Breast epithelium (tissue), 4 donors: ENCODE data around the gene LPIN3. TPM values are rescaled to one million over a fixed set of nuclear protein-coding genes. Genes with fewer than 3 reads are reported as not detected.

Source experiments
- DNase-seq, 2 donors: peaks; one replicate each; pipeline ENCODE4 v3.0.0-alpha.2; 2019; ENCODE audit warnings: low spot score in 2 of 2
- H3K27ac ChIP-seq, 2 donors: fragments of 200-600 bp; sonication (generic) in 1 of 2; one replicate each; pipeline ENCODE4 v1.5.1; 2016 to 2019; ENCODE audit warnings: mild to moderate bottlenecking in 1 of 2
- H3K27me3 ChIP-seq, 2 donors: fragments of 200-600 bp; sonication (generic) in 1 of 2; one replicate each; pipeline versions ENCODE4 v1.5.1 to v1.6.0; 2017 to 2019; ENCODE audit warnings: control low read depth in 1 of 2, mild to moderate bottlenecking in 1 of 2
- H3K36me3 ChIP-seq: fragments of 200-600 bp; one replicate; pipeline ENCODE4 v1.5.1; 2019
- H3K4me1 ChIP-seq, 2 donors: fragments of 200-600 bp; sonication (generic); one replicate each; pipeline ENCODE4 v1.5.1; 2016 to 2019; ENCODE audit warnings: control low read depth in 1 of 2
- H3K4me3 ChIP-seq, 3 donors: fragments of 200-600 bp; sonication (generic); 1 replicate in 2 of 3; 2 replicates in 1 of 3; pipeline ENCODE4 v1.5.1; 2016 to 2019; ENCODE audit warnings: mild to moderate bottlenecking in 3 of 3, moderate library complexity in 2 of 3
- H3K9me3 ChIP-seq, 2 donors: fragments of 200-600 bp; sonication (generic) in 1 of 2; one replicate each; pipeline ENCODE4 v1.5.1; 2016 to 2019; ENCODE audit warnings: control low read depth in 1 of 2
- CTCF ChIP-seq, 3 donors: fragments of 450-650 bp; IDR thresholded peaks; one replicate each; pipeline ENCODE4 v1.5.1; 2016 to 2017; ENCODE audit warnings: antibody characterized with exemption in 3 of 3, mild to moderate bottlenecking in 3 of 3, moderate library complexity in 3 of 3
- POLR2A ChIP-seq: fragments of 450-650 bp; IDR thresholded peaks from one replicate; pipeline ENCODE4 v1.6.1; 2016; ENCODE audit warnings: antibody characterized with exemption, mild to moderate bottlenecking, moderate library complexity
- POLR2AphosphoS5 ChIP-seq, 3 donors: sonication (generic); formaldehyde crosslinking; IDR thresholded peaks; one replicate each; pipeline ENCODE4 v1.6.1; 2017; ENCODE audit warnings: antibody characterized with exemption in 3 of 3
- intact Hi-C: fragments of 100-400 bp; cut with DNase I; formaldehyde crosslinking; loops from one replicate; pipeline ENCODE4 v1.15.1; 2023; ENCODE audit warnings: low total_unique reads
- total RNA-seq, 3 donors: library from RNA; depleted of rRNA; stranded (reverse); fragments of >200 nt; gene quantifications; one replicate each; pipeline ENCODE4 v1.1.0, GENCODE V29; 2016

LPIN3 gene
- total RNA-seq, 3 donors from 2014 or later, result 20.8 to 43.2 (median 39.0) TPM

- Histone ChIP-seq H3K9me3 (no peaks in the 10 kb centered on the region), H3K4me1 (no peaks in the 10 kb centered on the region), H3K36me3 (no peaks in the 10 kb centered on the region), H3K4me3 (no peak overlapping the region), H3K27ac (no peak overlapping the region), H3K27me3 (no peaks in the 10 kb centered on the region)
- intact Hi-C loops, result no loop called here
- no peak for DNase-seq
- TF ChIP-seq POLR2A (no peak), CTCF (IDR thresholded peaks at IDR 0.05) (no peak), POLR2AphosphoS5 (IDR thresholded peaks at IDR 0.05) (no peak)
These were observed 17.0 kb downstream of the LPIN3 start for GRCh38 chr20:41357424-41358163.

- no peaks in the 10 kb centered on the region for H3K9me3 ChIP-seq
- intact Hi-C loops, result no loop called here
- H3K4me1 ChIP-seq, result no peaks in the 10 kb centered on the region
- no peaks in the 10 kb centered on the region for H3K27me3 ChIP-seq
- DNase-seq, result no peak
- TF ChIP-seq POLR2AphosphoS5 (IDR thresholded peaks at IDR 0.05) (no peak), CTCF (IDR thresholded peaks at IDR 0.05) (no peak), POLR2A (no peak)
- no peak overlapping the region for H3K4me3 ChIP-seq
- no peaks in the 10 kb centered on the region for H3K36me3 ChIP-seq
- H3K27ac ChIP-seq, result no peak overlapping the region
These were observed 17.6 kb downstream of the LPIN3 start for GRCh38 chr20:41358230-41358629.

- DNase-seq, result no peak
- no peaks in the 10 kb centered on the region for H3K9me3 ChIP-seq
- intact Hi-C loops, result no loop called here
- TF ChIP-seq POLR2AphosphoS5 (IDR thresholded peaks at IDR 0.05) (no peak), POLR2A (no peak), CTCF (IDR thresholded peaks at IDR 0.05) (no peak)
- H3K27me3 ChIP-seq, result no peaks in the 10 kb centered on the region
- H3K4me3 ChIP-seq, result no peak overlapping the region
- no peaks in the 10 kb centered on the region for H3K36me3 ChIP-seq
- no peaks in the 10 kb centered on the region for H3K4me1 ChIP-seq
- no peak overlapping the region for H3K27ac ChIP-seq
These were observed 18.1 kb downstream of the LPIN3 start for GRCh38 chr20:41358717-41359116.

GRCh38 chr20:41359541-41360011, 19.0 kb downstream of the LPIN3 start:
- Histone ChIP-seq H3K27ac (peak overlapping the region in 1 of 2 donors; percentile 72), H3K27me3 (peaks cover 0 to 1% of the 10 kb centered on the region in 2 donors), H3K4me3 (no peak overlapping the region), H3K4me1 (no peaks in the 10 kb centered on the region), H3K36me3 (no peaks in the 10 kb centered on the region), H3K9me3 (no peaks in the 10 kb centered on the region)
- TF ChIP-seq CTCF (IDR thresholded peaks at IDR 0.05) (peak in 1 of 3 donors; percentile 14), POLR2AphosphoS5 (IDR thresholded peaks at IDR 0.05) (no peak)
- DNase-seq, result peak in 1 of 2 donors; percentile 87
- intact Hi-C loops, result no loop called here
